Sigmoid colon (tissue), 7 donors: ENCODE results near the gene SLC17A7. TPM values are rescaled to one million over a fixed set of nuclear protein-coding genes. Genes with fewer than 3 reads are reported as not detected.

Source experiments
- DNase-seq: peaks from one replicate; pipeline ENCODE4 v3.0.0-alpha.2; 2019
- H3K27ac ChIP-seq, 4 donors: fragments of 200-600 bp; sonication (generic); one replicate each; pipeline ENCODE4 v1.5.1; 2016 to 2019; ENCODE audit warnings: mild to moderate bottlenecking in 1 of 4
- H3K27me3 ChIP-seq, 3 donors: fragments of 200-600 bp; sonication (generic); one replicate each; pipeline ENCODE4 v1.5.1; 2019; ENCODE audit warnings: mild to moderate bottlenecking in 1 of 3
- H3K36me3 ChIP-seq, 4 donors: fragments of 200-600 bp; sonication (generic); one replicate each; pipeline ENCODE4 v1.5.1; 2016 to 2019
- H3K4me1 ChIP-seq, 4 donors: fragments of 200-600 bp; sonication (generic); one replicate each; pipeline ENCODE4 v1.5.1; 2017 to 2019
- H3K4me3 ChIP-seq, 4 donors: fragments of 200-600 bp; sonication (generic); one replicate each; pipeline ENCODE4 v1.5.1; 2017 to 2019; ENCODE audit warnings: mild to moderate bottlenecking in 2 of 4, moderate library complexity in 1 of 4
- H3K9me3 ChIP-seq, 4 donors: fragments of 200-600 bp in 3 of 4; sonication (generic) in 3 of 4; one replicate each; pipeline versions ENCODE4 v1.5.1 to v1.6.1; 2013 to 2019
- CTCF ChIP-seq, 4 experiments: fragments of 450-650 bp in 3 of 4; fragments of 200-600 bp in 1 of 4; IDR thresholded peaks; one replicate each; pipeline ENCODE4 v1.5.1; 2016 to 2019; ENCODE audit warnings: antibody characterized with exemption in 4 of 4, mild to moderate bottlenecking in 3 of 4, moderate library complexity in 2 of 4
- EP300 ChIP-seq, 4 donors: sonication (generic); formaldehyde crosslinking; IDR thresholded peaks; one replicate each; pipeline ENCODE4 v1.6.1; 2017; ENCODE audit warnings: antibody characterized with exemption in 4 of 4
- POLR2A ChIP-seq, 2 donors: fragments of 450-650 bp; IDR thresholded peaks; one replicate each; pipeline ENCODE4 v1.6.1; 2016; ENCODE audit warnings: antibody characterized with exemption in 2 of 2, mild to moderate bottlenecking in 2 of 2, moderate library complexity in 2 of 2
- POLR2AphosphoS5 ChIP-seq, 4 donors: sonication (generic); formaldehyde crosslinking; IDR thresholded peaks; one replicate each; pipeline ENCODE4 v1.6.1; 2017; ENCODE audit warnings: antibody characterized with exemption in 4 of 4
- WGBS, 2 donors: extraction: QIAGEN DNeasy Blood & Tissue Kit; methylation state at CpG; one replicate each; pipeline ENCODE4 v1.1.7; 2013; 5-methylcytosine and 5-hydroxymethylcytosine counted together
- intact Hi-C: fragments of 100-400 bp; cut with DNase I; formaldehyde crosslinking; loops from one replicate; pipeline ENCODE4 v1.15.1; 2023
- polyA plus RNA-seq, 3 donors: library from polyadenylated mRNA; stranded (reverse); fragments of 200-250 nt; gene quantifications; one replicate each; pipeline ENCODE4 v1.2.3, GENCODE V29; 2013
- total RNA-seq, 4 donors: library from RNA; depleted of rRNA; stranded (reverse); fragments of >200 nt; gene quantifications; one replicate each; pipeline ENCODE4 v1.1.0, GENCODE V29; 2016
- donor health status: healthy with polysubstance abuse.
- donor health status: Bipolar disorder and iron deficiency.
- donor health status: healthy.

SLC17A7 gene
- total and polyA plus RNA-seq, 7 donors = 0.23 to 1.8 (median 0.62) TPM; not detected in 1

- DNase-seq = no peak
- H3K27ac ChIP-seq = no peak overlapping the region
- no peak overlapping the region for H3K4me3 ChIP-seq
- WGBS, 2 donors = 57 to 69% methylated on average over 7 of the region's 7 CpGs
- TF ChIP-seq CTCF (IDR thresholded peaks at IDR 0.05) (no peak), POLR2A (IDR thresholded peaks at IDR 0.05) (no peak), POLR2AphosphoS5 (IDR thresholded peaks at IDR 0.05) (no peak), EP300 (IDR thresholded peaks at IDR 0.05) (no peak)
- intact Hi-C loops = no loop called here
- no peaks in the 10 kb centered on the region for H3K36me3 ChIP-seq
- H3K9me3 ChIP-seq = no peaks in the 10 kb centered on the region
- peaks cover 0 to 4% (median 0%) of the 10 kb centered on the region in 3 donors for H3K27me3 ChIP-seq
- no peaks in the 10 kb centered on the region for H3K4me1 ChIP-seq
Observed at GRCh38 chr19:49403404-49404187, 37.7 kb downstream of the SLC17A7 start.

GRCh38 chr19:49400029-49400428 is 41.3 kb downstream of the SLC17A7 start:
- intact Hi-C loops = no loop called here
- DNase-seq = no peak
- Histone ChIP-seq H3K27ac (no peak overlapping the region), H3K4me1 (no peaks in the 10 kb centered on the region), H3K9me3 (no peaks in the 10 kb centered on the region), H3K27me3 (peaks cover under 1 to 19% (median 2%) of the 10 kb centered on the region in 3 donors), H3K36me3 (no peaks in the 10 kb centered on the region), H3K4me3 (no peak overlapping the region)
- WGBS, 2 donors = 91 to 92% methylated on average over 6 of the region's 6 CpGs
- TF ChIP-seq CTCF (IDR thresholded peaks at IDR 0.05) (no peak), EP300 (IDR thresholded peaks at IDR 0.05) (no peak), POLR2A (IDR thresholded peaks at IDR 0.05) (no peak), POLR2AphosphoS5 (IDR thresholded peaks at IDR 0.05) (no peak)

- Histone ChIP-seq H3K4me3 (no peak overlapping the region), H3K4me1 (no peaks in the 10 kb centered on the region), H3K9me3 (no peaks in the 10 kb centered on the region), H3K36me3 (no peaks in the 10 kb centered on the region), H3K27ac (no peak overlapping the region), H3K27me3 (peaks cover 6 to 26% (median 12%) of the 10 kb centered on the region in 3 donors)
- 83 to 89% methylated on average over 6 of the region's 6 CpGs for WGBS, 2 donors
- intact Hi-C loops = no loop called here
- no peak for DNase-seq
- no peak for TF ChIP-seq CTCF (IDR thresholded peaks at IDR 0.05)
- TF ChIP-seq POLR2AphosphoS5 (IDR thresholded peaks at IDR 0.05) = no peak
- TF ChIP-seq EP300 (IDR thresholded peaks at IDR 0.05) = no peak
- no peak for TF ChIP-seq POLR2A (IDR thresholded peaks at IDR 0.05)
Observed at GRCh38 chr19:49398931-49399330, 42.4 kb downstream of the SLC17A7 start.

GRCh38 chr19:49398001-49398615 is 43.2 kb downstream of the SLC17A7 start:
- no peak overlapping the region for H3K4me3 ChIP-seq
- no peak overlapping the region for H3K27ac ChIP-seq
- no peak for DNase-seq
- no peak for TF ChIP-seq POLR2AphosphoS5 (IDR thresholded peaks at IDR 0.05)
- TF ChIP-seq CTCF (IDR thresholded peaks at IDR 0.05) = no peak
- no peak for TF ChIP-seq POLR2A (IDR thresholded peaks at IDR 0.05)
- TF ChIP-seq EP300 (IDR thresholded peaks at IDR 0.05) = no peak
- no peaks in the 10 kb centered on the region for H3K4me1 ChIP-seq
- H3K27me3 ChIP-seq = peaks cover 6 to 29% (median 14%) of the 10 kb centered on the region in 3 donors
- no peaks in the 10 kb centered on the region for H3K9me3 ChIP-seq
- intact Hi-C loops = no loop called here
- H3K36me3 ChIP-seq = no peaks in the 10 kb centered on the region
- 66 to 72% methylated on average over 11 of the region's 11 CpGs for WGBS, 2 donors
